ENCODE data around the gene OTUD7B.

GRCh38 chr1:149923626-149924025 lies 86.9 kb downstream of the OTUD7B start:
- no peak for TF ChIP-seq CTCF (IDR thresholded peaks at IDR 0.05)
- no peak for TF ChIP-seq POLR2A (IDR thresholded peaks at IDR 0.05)
